PC-9 (cell line): ENCODE measurements around the gene CADPS2. TPM values are rescaled to one million over a fixed set of nuclear protein-coding genes. Genes with fewer than 3 reads are reported as not detected.

ENCODE experiments used
- BruUV-seq: library from RNA; stranded (reverse); fragments of 400-500 nt; replicated peaks from 2 replicates; lab custom pipeline; 2021; lab: Mats Ljungman, UMichigan
- CTCF ChIA-PET: fragments of 300-600 bp; sonication (Branson Sonifier 250); formaldehyde crosslinking; loops from one replicate; lab custom pipeline; 2022; ENCODE audit warnings: antibody characterized with exemption; lab: Charles Lee
- POLR2A ChIA-PET: fragments of 300-600 bp; sonication (Branson Sonifier 250); formaldehyde crosslinking; loops from one replicate; lab custom pipeline; 2022; ENCODE audit warnings: antibody characterized with exemption; ENCODE audit not compliant: unreplicated experiment; lab: Charles Lee
- DNase-seq, 2 experiments: peaks; one replicate each; pipeline versions ENCODE4 v3.0.0 to v3.0.0-alpha.2; 2015 to 2022; ENCODE audit warnings: mixed read lengths in 1 of 2
- H2AFZ ChIP-seq: fragments of 200-600 bp; sonication (generic); 2 replicates; pipeline ENCODE4 v1.8.1; 2017; ENCODE audit warnings: antibody characterized with exemption
- H3F3A ChIP-seq: fragments of 200-600 bp; sonication (generic); 2 replicates; pipeline ENCODE4 v1.8.1; 2017; ENCODE audit warnings: antibody characterized with exemption, mild to moderate bottlenecking, low read depth; ENCODE audit not compliant: insufficient read depth
- H3K27ac ChIP-seq: fragments of 200-600 bp; sonication (generic); 2 replicates; pipeline ENCODE4 v1.6.1; 2016; ENCODE audit warnings: mixed run types
- H3K27me3 ChIP-seq: fragments of 200-600 bp; sonication (generic); 2 replicates; pipeline ENCODE4 v1.6.1; 2016; ENCODE audit warnings: low read depth, mixed run types; ENCODE audit not compliant: insufficient read depth
- H3K36me3 ChIP-seq: fragments of 200-600 bp; sonication (generic); 2 replicates; pipeline ENCODE4 v1.6.1; 2016; ENCODE audit warnings: low read depth, mixed run types
- H3K4me1 ChIP-seq: fragments of 200-600 bp; sonication (generic); replicated peaks from 2 replicates; pipeline ENCODE4 v1.6.1; 2016; ENCODE audit warnings: mixed run types; ENCODE audit not compliant: insufficient read depth
- H3K4me2 ChIP-seq: fragments of 200-600 bp; sonication (generic); 2 replicates; pipeline ENCODE4 v1.6.1; 2017; ENCODE audit warnings: mixed run types
- H3K4me3 ChIP-seq: fragments of 200-600 bp; sonication (generic); 2 replicates; pipeline ENCODE4 v1.6.1; 2016; ENCODE audit warnings: mixed run types
- H3K79me2 ChIP-seq: fragments of 200-600 bp; sonication (generic); 2 replicates; pipeline ENCODE4 v1.6.1; 2017; ENCODE audit warnings: low read depth, mixed run types
- H3K9me2 ChIP-seq: fragments of 200-600 bp; sonication (generic); 2 replicates; pipeline ENCODE4 v1.8.1; 2017; ENCODE audit warnings: mild to moderate bottlenecking; ENCODE audit not compliant: insufficient read depth
- H3K9me3 ChIP-seq: fragments of 200-600 bp; sonication (generic); 2 replicates; pipeline ENCODE4 v1.8.1; 2016; ENCODE audit warnings: low read depth; ENCODE audit not compliant: insufficient read depth
- H4K20me1 ChIP-seq: fragments of 200-600 bp; sonication (generic); 2 replicates; pipeline ENCODE4 v1.8.1; 2017; ENCODE audit not compliant: insufficient read depth
- EZH2 ChIP-seq: fragments of 200-600 bp; sonication (generic); IDR thresholded peaks from 2 replicates; pipeline ENCODE4 v1.8.0; 2017; ENCODE audit warnings: antibody characterized with exemption, low read depth
- intact Hi-C: fragments of 100-400 bp; cut with micrococcal nuclease; formaldehyde crosslinking; loops from one replicate; pipeline ENCODE4 v1.10.0; 2022; ENCODE audit not compliant: unreplicated experiment
- total RNA-seq: library from RNA; stranded (reverse); gene quantifications from 2 replicates; pipeline ENCODE4 v1.2.3, GENCODE V29; 2021
- TF ChIP-seq, protein P1 (sequence below): fragments of 200-600 bp; sonication (generic); conservative IDR thresholded peaks from 2 replicates; pipeline ENCODE4 v1.6.1; 2017; ENCODE audit warnings: mixed run types, antibody characterized with exemption, mild to moderate bottlenecking, moderate library complexity

The CADPS2 gene
- total RNA-seq, 1 experiment from 2014 or later, result 11.9 TPM

DNA sequence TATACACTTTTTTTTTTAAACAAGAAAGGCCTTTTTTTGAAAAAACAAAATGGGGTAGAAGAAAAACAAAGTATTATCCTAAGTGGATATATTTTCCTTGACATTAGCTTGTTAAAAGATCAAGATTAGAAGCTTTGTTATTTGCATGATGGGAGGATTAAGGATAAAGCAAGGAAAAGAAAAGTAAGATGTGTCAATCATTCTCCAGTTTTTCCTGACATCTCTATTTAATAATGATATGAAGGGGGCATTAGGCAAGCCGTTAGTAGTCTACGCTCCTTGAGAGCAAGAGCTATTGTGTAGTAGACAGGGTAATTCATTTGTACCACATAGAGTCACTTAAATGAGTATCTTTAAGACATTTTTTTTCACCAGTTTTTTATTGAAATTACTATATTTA is 324.9 kb downstream of the CADPS2 start:
- no TSS peak for BruUV-seq
- H3K79me2 ChIP-seq, result no peaks in the 10 kb centered on the region
- H3K4me1 ChIP-seq, result no peaks in the 10 kb centered on the region
- intact Hi-C loops, result no loop called here
- H3K9me3 ChIP-seq, result no peaks in the 10 kb centered on the region; the same call in 1 of the 2 replicates
- H4K20me1 ChIP-seq, result no peaks in the 10 kb centered on the region
- peaks cover 3% of the 10 kb centered on the region; the same call in 1 of the 2 replicates for H3K9me2 ChIP-seq
- no peaks in the 10 kb centered on the region for H3F3A ChIP-seq
- no peak overlapping the region for H3K4me2 ChIP-seq
- CTCF ChIA-PET, result no interaction called here
- no peak overlapping the region for H2AFZ ChIP-seq
- no peak overlapping the region for H3K27ac ChIP-seq
- H3K27me3 ChIP-seq, result no peaks in the 10 kb centered on the region
- no peak for DNase-seq
- H3K4me3 ChIP-seq, result no peak overlapping the region
- TF ChIP-seq, protein P1, sequence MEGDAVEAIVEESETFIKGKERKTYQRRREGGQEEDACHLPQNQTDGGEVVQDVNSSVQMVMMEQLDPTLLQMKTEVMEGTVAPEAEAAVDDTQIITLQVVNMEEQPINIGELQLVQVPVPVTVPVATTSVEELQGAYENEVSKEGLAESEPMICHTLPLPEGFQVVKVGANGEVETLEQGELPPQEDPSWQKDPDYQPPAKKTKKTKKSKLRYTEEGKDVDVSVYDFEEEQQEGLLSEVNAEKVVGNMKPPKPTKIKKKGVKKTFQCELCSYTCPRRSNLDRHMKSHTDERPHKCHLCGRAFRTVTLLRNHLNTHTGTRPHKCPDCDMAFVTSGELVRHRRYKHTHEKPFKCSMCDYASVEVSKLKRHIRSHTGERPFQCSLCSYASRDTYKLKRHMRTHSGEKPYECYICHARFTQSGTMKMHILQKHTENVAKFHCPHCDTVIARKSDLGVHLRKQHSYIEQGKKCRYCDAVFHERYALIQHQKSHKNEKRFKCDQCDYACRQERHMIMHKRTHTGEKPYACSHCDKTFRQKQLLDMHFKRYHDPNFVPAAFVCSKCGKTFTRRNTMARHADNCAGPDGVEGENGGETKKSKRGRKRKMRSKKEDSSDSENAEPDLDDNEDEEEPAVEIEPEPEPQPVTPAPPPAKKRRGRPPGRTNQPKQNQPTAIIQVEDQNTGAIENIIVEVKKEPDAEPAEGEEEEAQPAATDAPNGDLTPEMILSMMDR, result no peak
- TF ChIP-seq EZH2, result no peak
- no peaks in the 10 kb centered on the region for H3K36me3 ChIP-seq
- POLR2A ChIA-PET, result no interaction called here

DNA sequence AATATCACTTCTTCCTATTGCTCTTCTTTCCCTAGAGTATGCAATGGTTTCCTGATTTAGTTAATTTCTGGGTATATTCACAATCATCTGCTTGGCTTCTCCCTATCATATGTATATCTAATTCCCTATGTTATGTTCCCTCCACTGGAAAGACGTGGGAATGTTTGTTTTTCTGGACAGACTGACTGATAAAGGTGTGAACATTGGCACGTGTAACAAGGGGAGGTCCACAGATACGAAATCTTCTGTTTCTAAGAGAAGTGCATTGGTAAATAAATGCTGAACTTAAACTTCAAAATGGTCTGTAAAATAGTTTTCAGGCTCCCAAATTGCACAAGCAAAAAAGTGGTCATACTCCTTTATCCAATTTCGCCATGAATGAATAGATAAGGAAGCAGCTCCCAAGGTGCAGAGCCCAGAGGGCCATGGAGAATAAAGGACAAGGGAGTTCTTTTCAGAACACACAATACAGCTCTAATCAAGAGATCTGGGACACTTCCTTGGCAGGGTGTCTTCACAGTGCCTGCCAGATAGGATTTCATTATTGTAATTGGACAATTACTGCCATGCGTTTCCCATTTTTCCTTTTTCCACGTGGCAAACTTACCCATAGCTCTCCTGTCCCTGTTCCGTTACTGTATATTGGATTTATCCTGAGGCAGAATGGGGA is 329.3 kb downstream of the CADPS2 start:
- no peak overlapping the region for H3K4me2 ChIP-seq
- no peak overlapping the region for H3K27ac ChIP-seq
- no peaks in the 10 kb centered on the region for H3F3A ChIP-seq
- H3K4me3 ChIP-seq, result no peak overlapping the region
- TF ChIP-seq, protein P1, result no peak
- no peak for TF ChIP-seq EZH2
- no peaks in the 10 kb centered on the region for H3K79me2 ChIP-seq
- no peaks in the 10 kb centered on the region for H4K20me1 ChIP-seq
- H3K9me2 ChIP-seq, result no peaks in the 10 kb centered on the region; the same call in 1 of the 2 replicates
- CTCF ChIA-PET, result interaction anchor here (0.6 kb wide), 1 partner anchor 479 kb away, joined by 3 read pairs; no protein-coding TSS in a partner anchor
- no peak overlapping the region for H2AFZ ChIP-seq
- no peaks in the 10 kb centered on the region for H3K27me3 ChIP-seq
- H3K9me3 ChIP-seq, result no peaks in the 10 kb centered on the region; the same call in 1 of the 2 replicates
- POLR2A ChIA-PET, result no interaction called here
- intact Hi-C loops, result loop anchor here (10.0 kb wide), 3 partner anchors 178 to 598 kb away; partner anchors contain the start of gene CADPS2
- H3K36me3 ChIP-seq, result no peaks in the 10 kb centered on the region
- no TSS peak for BruUV-seq
- H3K4me1 ChIP-seq, result no peaks in the 10 kb centered on the region
- no peak for DNase-seq

DNA sequence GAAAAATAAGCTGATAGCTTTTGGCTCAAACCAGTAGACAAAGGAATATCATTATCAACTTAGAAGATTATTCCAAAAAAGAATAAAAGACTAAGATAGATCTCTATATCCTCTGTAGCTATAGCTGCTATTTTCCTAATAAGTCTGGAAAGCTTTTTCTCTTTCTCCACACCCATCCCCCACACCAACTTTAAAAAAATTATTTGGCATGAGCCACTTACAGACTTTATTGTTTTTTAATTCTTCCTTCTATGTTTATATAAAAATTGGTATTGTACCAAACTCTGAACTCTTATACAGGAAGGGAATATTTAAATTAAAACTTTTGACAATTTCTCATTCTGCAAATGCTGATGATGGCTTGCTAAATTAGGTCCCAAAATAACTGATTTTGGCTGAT is 330.0 kb downstream of the CADPS2 start:
- Histone ChIP-seq H3K27me3 (no peaks in the 10 kb centered on the region), H3K9me3 (no peaks in the 10 kb centered on the region; the same call in 1 of the 2 replicates), H3K4me2 (no peak overlapping the region), H3K4me3 (no peak overlapping the region), H3K4me1 (no peaks in the 10 kb centered on the region), H3F3A (no peaks in the 10 kb centered on the region), H3K9me2 (no peaks in the 10 kb centered on the region; the same call in 1 of the 2 replicates), H3K27ac (no peak overlapping the region), H4K20me1 (no peaks in the 10 kb centered on the region), H2AFZ (no peak overlapping the region), H3K79me2 (no peaks in the 10 kb centered on the region), H3K36me3 (no peaks in the 10 kb centered on the region)
- no TSS peak for BruUV-seq
- intact Hi-C loops, result loop anchor here (10.0 kb wide), 3 partner anchors 179 to 599 kb away; partner anchors contain the start of gene CADPS2
- DNase-seq, result no peak
- CTCF ChIA-PET, result interaction anchor here (0.6 kb wide), 1 partner anchor 480 kb away, joined by 3 read pairs; no protein-coding TSS in a partner anchor
- POLR2A ChIA-PET, result interaction anchor here (0.6 kb wide), 1 partner anchor 206 kb away, joined by 8 read pairs; no protein-coding TSS in a partner anchor
- no peak for TF ChIP-seq EZH2
- TF ChIP-seq, protein P1, result no peak
